Activated CD4-positive, alpha-beta T cell treated with anti-CD3 and anti-CD28 coated beads, Interleukin-2, Interleukin-6, amounts not matched to agents 100 ng/mL and 50 ng/mL, durations not matched to agents 16 hours and 8 hours (primary cell): ENCODE measurements around the gene SLC38A3.

Source experiments
- DNase-seq: peaks from one replicate; pipeline ENCODE4 v3.0.0-alpha.2; 2020

Gene SLC38A3

GRCh38 chr3:50204804-50205412, at the start of gene SLC38A3:
SLC38A3 (plus strand) TSS chr3:50205271; CDS start chr3:50214200, 8,929 bp downstream.
- DNase-seq = no peak

DNA sequence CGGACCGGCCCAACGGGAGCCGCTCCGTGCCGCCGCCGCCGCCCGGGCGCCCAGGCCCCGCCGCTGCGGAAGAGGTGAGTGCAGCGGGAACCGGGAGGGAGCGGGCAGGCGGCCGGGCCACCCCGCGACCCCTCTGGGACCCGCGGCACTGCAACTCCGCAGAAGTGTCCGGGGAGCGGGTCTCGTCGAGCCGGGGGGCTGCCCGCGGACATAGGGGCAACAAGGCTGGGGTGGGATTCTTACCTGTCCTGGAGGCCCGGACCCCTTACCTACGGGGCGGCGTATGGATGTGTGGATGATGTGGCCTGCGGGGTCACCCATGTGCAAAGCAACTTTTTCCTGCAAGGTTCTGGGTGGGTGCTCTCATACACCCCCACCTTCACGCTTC, 49.6 kb upstream of the SLC38A3 start:
- no peak for DNase-seq

DNA sequence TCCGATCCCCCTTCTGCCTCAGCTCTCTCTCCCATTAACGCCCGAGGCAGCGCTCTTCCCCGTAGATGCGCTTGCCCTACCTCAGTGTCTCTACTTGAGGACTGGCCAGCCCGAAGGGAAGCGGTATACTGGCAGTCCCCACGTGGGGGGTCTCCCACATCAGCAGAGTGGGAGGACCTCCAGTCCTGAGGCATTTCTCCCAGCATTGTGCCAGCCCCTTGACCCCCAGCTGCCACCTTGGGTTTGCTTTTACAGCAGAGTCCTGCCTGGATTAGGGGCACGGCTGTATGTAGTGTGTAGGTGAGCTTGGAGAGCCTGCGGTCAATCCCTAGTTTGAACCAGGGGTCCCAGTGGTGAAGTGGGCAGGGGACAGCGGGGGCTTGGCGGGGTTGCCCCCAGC, 49.2 kb upstream of the SLC38A3 start:
- no peak for DNase-seq

GRCh38 chr3:50156549-50157493, 48.2 kb upstream of the SLC38A3 start:
- no peak for DNase-seq

DNA sequence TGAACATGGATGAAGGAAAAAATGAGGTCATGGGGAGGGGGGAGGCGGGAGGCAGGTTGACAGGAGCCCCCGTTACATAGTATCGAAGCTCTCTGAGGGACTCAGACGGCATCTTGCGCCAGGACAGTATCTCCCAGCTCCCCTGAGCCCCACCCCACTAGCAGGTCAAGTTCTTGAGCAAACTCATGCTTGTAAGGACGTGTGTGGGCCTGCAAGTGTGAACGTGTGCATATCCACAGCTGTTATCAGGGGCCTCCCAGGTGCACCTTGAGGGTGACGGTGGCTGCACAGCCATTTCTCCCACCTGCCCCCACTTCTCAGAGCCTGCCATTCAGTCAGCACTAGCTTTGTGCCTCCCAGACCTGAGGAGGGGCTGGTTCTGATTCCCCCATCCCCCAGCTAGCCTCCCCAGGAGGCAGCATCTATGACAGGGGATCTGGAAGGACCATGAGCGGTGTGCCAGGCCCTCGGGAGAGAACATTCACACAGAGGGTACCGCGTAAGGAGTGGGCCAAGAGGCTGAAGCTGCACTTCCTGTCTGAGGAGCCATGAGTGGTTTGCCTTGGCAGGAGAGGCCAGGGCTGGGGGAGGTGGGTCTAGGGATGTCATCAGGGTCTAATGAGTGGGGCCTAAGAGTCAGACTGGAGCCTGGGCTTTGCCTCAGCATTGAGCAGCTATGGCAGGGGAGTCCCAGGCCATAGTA, 47.1 kb upstream of the SLC38A3 start:
- no peak for DNase-seq

DNA sequence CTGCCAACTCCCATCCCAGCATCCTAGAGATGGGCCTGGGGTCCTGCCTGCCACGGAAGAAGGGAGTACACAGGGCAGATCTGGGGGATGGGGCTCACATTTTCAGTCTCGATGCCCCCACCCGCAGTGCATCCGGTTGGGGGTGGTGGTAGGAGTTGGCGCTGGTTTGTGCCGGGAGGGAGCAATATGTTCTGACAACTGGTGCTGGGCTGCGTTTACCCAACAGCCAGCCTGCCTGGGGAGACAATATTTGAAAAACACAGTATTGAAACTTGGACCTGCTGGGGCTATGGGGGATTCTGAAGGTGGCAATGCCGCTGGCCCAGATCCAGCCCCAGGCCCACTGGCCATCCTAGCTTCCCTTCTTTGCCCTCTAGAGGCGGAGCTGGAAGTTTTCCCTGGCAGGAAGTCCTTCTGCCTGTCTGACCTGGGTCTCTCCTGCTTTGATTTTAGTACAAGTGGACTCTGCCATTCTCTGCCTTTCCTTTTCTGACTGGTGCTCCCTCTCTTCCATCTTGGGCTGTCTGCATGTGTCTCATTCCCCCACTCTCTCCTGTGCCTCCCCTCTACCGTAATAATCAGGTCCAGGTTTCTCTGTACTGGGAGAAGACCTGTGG, 46.4 kb upstream of the SLC38A3 start:
- DNase-seq = no peak

DNA sequence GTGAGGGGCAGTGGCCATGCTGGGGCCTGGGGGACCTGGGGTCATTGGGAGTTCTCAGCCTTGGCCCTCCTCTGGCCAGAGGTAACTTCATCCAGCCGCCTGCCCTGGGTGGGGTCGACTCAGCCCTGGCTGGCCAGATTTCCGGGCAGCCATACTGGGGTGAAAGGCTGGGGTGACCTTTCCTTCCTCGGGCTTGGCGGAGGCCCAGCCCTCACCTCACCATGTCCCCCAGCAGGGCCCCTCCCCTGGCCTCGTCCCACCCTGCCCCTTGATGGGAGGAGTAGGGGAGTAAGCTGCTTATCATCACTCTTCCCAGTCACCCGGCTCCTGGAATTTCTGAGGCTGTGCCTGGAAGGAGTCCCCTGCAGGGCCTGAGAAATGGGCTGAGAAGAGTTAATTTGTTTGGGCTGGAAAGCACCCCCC, 44.5 kb upstream of the SLC38A3 start:
- no peak for DNase-seq

DNA sequence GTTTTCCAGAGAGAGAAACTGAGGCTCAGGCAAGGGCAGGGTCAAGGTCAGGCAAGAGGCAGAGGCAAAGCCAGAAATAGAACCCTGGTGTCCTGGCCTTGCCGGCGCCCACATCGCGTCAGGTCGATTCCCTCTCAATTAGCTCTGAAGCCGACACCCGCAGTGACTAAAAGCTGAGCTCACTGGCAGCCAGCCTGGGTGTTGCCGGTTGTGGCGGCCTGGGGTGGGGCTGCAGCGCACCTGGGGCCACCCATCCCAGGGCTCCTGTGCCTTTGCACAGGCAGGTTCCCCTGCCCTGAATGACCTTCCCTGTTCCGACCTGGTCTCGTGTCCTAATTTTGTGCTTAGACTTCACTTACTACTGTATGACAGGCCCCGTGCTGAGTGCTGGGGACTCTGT, 43.8 kb upstream of the SLC38A3 start:
- no peak for DNase-seq

DNA sequence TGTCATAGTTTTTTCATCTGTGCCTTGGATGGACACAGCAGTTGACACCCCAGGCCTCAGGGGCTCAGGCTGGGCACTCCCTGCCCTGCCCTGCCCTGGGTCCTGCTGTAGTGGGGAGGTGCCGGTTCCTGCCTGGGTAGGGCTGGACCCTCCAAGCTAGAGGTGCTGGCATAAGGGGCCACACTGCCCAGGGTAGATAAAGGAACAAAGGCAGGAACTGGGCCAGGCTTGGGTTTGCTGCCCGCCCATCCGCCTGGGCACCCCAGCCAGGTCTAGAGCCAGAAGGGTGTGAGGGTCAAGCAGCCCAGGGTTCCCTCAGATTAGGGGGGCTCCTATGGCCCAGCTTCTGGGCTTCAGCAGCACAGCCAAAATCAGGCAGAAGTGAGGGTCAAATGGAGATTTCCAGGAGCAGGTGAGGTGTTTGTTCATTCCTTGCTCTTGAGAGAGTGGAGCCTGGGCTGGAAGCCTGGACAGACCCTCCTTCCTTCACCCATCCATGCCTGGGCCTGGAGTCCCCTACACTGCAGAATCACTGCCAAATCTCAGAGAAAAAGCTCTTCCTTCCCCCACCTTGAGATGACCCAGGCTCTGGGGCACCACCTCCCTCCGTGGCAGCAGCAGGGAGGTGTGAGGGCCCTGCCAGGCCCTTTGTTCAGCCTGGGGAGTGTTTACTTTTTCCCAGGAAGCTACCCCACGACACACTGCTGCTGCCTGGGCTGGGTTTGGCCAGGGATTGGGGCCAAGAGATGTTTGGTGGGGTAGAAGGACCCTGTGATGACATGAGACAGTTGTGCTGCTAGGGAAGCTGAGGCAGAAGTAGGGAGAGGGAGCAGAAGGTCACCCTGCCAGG, 42.8 kb upstream of the SLC38A3 start:
- no peak for DNase-seq

DNA sequence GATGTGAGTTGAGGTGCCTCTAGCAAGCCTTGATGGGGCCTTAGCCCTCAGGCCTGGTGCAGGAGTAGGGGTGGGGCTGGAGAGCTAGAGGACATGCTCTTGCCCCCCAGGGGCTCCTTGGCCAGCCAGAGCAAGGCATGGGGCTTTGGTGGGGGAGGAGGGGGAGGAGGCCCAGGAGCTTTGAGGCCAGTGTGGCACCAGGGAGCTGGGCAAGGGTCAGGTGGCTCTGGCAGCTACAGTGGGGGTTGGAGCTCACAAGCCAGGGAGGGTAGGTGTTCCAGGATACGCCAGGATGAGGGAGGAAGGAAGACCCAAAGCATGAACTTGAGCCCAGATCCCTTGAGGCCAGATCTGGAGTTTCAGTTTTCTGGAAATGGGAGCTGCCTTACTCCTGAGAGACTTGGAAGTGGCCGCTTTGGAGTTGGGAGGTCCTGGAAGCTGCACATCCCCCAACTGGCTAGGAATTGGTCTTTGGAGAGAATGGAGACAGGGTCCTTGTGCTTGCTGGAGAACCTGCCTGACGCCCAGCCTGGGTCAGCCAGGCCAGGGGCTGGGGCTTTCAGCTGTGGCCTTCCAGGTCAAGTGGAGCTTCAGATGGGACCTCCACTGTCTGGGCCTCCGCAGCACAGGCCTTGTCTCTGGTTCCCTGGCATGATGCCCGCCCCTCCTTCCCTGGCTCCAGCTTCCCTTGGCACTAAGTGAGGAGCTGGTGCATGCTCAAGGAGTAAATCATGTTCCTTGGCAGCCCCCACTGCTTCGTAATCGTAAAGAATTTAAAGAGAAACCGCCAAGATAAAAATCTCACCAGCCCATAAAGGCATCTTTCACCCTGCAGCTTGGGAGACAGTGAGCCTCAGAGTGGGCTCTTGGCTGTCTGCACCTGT, 41.3 kb upstream of the SLC38A3 start:
- no peak for DNase-seq

DNA sequence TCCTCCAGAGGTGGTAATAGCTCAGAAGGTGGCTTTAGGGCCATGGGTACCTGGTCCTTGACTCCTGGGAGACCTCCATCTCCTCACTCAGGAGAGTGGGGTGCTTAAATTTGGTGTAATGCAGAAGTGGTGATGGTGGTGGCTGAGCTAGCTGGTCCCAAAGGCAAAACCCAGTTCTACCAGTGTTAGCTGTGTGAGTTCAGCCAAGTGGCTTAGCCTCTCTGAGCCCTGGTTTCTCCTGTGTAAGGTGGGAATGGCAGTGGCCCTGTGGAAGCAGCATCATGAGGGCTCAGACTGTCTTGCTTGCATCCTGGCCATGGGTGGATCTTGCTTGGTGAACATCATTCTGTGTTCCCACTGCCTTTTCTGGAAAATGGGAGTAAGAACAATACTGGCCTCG, 40.6 kb upstream of the SLC38A3 start:
- DNase-seq = no peak

- DNase-seq = no peak
These were observed 39.8 kb upstream of the SLC38A3 start for GRCh38 chr3:50164984-50165909.

GRCh38 chr3:50165910-50166538, 39.0 kb upstream of the SLC38A3 start:
- DNase-seq = no peak

- no peak for DNase-seq
These were observed 38.5 kb upstream of the SLC38A3 start for GRCh38 chr3:50166620-50167019.

DNA sequence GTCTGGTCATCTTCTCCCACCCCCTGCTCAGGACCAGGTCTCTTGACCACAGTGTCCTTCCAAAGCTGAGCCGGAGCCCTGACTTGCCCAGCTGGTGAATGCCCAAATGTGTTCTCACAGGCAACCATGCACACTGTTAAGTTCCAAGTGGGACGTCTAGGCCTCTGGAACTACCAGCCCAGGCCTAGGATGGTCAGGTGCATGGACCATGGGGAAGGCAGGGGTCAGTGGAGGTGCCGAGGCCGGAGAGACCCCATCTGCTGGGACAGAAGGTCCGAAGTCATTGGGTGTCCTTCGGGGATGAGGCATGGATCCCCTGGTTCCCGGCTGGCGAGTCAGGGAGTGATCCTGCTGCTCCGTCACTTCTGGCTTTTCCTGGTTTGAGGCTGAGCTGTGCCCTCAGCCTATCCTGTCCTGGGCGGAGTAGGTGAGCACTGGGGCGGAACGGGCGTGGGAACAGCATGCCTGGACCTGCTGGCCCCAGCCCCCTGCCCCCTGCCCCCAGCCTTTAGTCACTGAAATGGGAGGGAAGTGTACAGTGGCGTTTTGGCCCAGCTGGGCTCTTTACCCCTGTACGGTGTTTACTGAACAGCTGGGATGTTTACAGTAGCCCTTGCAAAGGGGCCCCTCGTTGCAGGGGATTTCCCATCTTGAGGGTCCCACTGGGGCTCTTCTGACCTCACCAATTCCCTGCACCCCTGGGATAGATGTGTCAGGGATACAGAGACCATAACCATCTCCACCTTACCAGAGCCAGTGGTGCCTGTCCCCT, 37.8 kb upstream of the SLC38A3 start:
- no peak for DNase-seq

DNA sequence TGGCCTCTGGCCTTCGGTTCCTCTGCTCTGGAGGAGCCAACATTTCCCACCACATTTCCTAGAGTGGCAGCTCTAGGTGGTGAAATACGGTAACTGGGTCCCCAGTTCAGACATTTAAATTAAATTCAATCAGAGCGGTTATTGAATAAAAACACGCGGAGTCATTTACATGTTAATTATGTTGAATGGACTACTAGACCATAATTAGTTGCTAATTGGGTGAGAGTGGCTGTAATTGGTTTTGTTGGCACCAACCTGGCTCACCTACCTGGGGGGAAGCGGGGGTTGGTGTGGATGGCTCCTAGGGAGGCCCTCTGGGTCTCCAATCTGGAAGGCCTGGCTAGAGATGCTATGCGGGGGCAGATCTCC, 37.2 kb upstream of the SLC38A3 start:
- DNase-seq = no peak

DNA sequence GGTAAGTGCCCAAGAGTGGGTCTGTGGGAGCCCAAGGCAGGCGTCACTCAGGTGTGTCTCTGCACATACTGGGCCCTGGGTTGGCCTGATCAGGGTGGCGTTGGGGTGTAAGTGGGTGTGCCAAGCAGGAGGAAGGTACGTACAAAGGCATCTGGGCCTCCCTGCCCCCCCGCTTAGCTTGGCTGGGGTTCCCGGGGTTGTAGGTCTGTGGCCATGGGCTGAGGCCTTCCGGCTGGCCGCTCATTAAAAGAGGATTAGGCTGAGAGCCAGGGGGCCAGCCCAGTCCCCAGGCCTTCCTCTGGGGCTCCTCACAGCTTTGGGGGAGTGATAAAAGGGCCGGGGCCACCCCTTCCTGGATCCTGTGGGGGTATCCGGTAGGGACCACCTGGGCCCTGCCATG, 36.7 kb upstream of the SLC38A3 start:
- no peak for DNase-seq

DNA sequence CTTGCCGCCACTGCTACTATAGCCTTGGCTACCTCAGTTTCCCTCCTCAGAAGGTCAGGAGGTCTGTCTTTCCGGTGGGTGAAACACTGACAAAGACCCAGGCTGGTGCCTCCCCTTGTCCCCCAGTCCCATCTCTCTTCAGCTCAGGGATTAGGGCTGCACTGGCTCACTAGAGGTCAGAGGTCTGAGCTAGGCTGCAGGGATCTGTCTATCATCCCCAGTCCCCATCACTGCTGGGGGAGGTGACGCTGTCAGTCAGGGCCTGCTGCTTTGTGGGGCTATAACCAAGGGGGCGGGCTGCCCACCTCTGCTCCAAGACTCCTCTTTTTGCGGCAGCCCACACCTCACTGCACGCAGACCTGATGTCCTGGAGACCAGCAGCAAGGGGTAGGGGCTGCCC, 36.3 kb upstream of the SLC38A3 start:
- DNase-seq = no peak
